LNCaP clone FGC (cell line): ENCODE measurements around the gene ZNF580.
A peak's percentile ranks its signal among the peaks of the same experiment; 100 is the strongest.

Source experiments
- DNase-seq: peaks from one replicate; pipeline ENCODE4 v3.0.0-alpha.2; 2011; ENCODE audit warnings: low read depth
- H3K4me3 ChIP-seq: 2 replicates; pipeline ENCODE4 v1.5.1; 2011; ENCODE audit warnings: mild to moderate bottlenecking, low read depth, low read length, control low read depth
- TF ChIP-seq, protein P1 (sequence below): IDR thresholded peaks from 2 replicates; pipeline ENCODE4 v1.5.1; 2012; ENCODE audit warnings: mild to moderate bottlenecking; ENCODE audit not compliant: control insufficient read depth, insufficient read depth; ENCODE audit errors: extremely low read depth

ZNF580 gene

DNA sequence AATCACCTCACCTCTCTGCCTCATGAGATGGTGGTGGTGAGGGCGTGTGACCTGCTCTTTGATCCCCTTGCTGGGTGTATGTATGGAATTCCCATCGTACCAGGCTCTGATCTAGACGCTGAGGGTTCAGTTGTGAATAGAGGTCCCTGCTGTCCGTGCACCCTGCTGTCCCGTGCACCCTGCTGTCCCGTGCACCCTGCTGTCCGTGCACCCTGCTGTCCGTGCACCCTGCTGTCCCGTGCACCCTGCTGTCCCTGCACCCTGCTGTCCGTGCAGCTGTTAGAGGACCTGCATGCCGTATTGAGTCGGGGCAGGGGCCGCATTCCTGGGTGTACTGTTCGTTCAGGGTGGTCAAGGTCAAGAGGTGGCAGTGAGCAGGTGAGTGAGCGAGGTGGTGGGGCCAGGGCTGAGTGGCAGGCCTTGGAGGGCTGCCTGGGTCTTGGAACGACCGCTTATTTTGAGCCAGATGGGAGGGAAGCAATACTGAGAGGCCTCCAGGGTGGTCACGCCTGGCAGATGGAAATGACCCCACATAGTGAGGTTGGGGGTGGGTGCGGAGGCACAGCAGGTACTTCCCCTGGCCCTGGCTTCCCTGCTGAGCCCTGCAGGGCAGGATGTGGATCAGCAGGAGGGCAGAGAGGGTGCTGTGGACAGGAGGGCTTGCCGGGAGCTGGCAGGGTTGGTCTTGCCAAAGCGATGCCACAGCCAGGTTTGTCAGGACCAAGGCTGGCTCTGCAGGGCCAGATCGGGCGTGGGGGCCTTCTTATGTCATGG, 29.7 kb downstream of the ZNF580 start:
- no peak overlapping the region for H3K4me3 ChIP-seq
- DNase-seq, result no peak
- TF ChIP-seq, protein P1, sequence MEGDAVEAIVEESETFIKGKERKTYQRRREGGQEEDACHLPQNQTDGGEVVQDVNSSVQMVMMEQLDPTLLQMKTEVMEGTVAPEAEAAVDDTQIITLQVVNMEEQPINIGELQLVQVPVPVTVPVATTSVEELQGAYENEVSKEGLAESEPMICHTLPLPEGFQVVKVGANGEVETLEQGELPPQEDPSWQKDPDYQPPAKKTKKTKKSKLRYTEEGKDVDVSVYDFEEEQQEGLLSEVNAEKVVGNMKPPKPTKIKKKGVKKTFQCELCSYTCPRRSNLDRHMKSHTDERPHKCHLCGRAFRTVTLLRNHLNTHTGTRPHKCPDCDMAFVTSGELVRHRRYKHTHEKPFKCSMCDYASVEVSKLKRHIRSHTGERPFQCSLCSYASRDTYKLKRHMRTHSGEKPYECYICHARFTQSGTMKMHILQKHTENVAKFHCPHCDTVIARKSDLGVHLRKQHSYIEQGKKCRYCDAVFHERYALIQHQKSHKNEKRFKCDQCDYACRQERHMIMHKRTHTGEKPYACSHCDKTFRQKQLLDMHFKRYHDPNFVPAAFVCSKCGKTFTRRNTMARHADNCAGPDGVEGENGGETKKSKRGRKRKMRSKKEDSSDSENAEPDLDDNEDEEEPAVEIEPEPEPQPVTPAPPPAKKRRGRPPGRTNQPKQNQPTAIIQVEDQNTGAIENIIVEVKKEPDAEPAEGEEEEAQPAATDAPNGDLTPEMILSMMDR, result no peak

DNA sequence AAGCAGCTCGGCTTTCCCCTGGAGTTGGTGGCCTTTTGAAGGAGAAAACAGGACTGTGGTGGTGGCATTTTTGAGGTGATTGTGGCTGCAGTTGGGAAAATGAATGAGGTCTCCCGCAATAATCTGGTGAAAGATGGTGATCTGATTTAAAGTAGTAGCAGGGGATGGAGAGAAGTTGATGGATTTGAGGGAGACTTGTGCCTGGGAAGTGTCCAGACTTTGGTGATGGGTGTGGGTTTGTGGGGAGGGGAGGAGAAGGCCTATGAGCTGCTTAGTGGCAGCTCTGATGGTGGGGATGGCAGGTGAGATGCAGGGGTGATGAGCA, 30.2 kb downstream of the ZNF580 start:
- TF ChIP-seq, protein P1, result no peak
- DNase-seq, result no peak
- no peak overlapping the region for H3K4me3 ChIP-seq

DNA sequence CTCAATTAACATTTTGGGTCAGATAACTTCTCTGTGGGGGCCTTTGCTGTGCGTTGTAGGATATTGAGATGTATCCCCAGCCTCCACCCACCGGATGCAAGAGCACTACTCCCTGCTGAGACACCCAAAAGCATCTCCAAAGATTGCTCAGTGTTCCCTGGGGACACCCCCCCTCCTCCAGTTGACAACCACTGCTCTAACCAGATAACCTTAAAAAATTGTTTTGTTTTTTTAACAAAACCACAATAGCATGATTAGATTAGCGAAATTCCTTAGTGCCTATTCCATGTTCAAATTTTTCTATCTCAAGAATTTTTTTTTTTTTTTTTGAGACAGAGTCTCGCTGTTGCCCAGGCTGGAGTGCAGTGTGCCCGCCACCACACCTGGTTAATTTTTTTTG, 31.6 kb downstream of the ZNF580 start:
- no peak for DNase-seq
- H3K4me3 ChIP-seq, result no peak overlapping the region
- TF ChIP-seq, protein P1, result no peak

DNA sequence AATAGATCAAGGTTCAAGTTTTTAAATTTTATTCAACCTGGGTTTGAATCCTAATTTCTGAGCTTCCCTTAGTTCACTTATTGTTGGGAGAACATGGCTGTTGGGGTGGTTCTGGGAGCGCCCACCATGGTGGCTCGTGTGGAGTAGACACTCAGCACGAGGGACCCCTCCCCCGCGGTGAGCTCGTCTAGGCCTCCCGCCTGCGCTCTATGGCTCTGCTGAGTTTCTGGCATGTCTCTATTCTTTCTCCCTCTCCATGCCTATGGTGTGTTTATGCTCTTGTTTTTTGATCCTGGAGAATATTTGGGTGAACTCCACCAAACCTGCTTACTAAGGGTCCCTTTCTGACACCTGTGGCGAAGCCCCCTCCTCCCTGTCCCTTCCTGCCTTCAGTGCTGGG, 32.7 kb downstream of the ZNF580 start:
- DNase-seq, result no peak
- H3K4me3 ChIP-seq, result no peak overlapping the region
- TF ChIP-seq, protein P1, result no peak

DNA sequence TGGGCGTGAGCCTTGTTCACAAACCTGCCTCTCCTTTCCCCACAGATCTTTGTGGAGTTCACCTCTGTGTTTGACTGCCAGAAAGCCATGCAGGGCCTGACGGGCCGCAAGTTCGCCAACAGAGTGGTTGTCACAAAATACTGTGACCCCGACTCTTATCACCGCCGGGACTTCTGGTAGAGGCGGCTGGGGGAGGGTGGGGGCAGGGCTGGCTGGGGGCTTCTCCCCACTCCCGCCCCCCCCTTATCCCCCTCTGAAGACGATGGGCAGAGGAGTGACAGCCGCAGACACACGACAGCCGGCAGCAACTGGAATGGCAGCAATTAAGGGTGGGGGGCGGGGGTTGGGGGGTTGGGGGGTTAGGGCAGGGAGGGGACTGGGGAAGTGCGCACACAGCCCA, 33.1 kb downstream of the ZNF580 start:
- no peak for DNase-seq
- TF ChIP-seq, protein P1, result no peak
- H3K4me3 ChIP-seq, result peak overlapping the region; percentile 77

DNA sequence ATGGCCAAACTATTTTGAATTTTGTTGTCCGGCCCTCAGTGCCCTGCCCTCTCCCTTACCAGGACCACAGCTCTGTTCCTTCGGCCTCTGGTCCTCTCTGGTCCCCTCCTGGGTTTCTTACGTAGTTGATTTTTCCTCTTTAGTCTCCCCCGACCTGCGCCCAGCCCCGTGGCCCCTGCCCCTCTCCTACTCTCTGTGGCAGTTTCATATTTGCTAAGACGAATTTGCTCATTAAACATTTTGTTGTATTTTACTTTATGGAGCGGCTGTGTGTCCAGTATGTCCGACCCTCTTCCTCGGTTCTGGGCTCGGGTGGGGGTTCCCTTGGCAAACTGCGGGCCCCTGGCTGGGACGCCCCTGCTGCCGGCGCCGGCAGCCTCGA, 33.6 kb downstream of the ZNF580 start:
- TF ChIP-seq, protein P1, result no peak
- peak overlapping the region; percentile 77 for H3K4me3 ChIP-seq
- no peak for DNase-seq

DNA sequence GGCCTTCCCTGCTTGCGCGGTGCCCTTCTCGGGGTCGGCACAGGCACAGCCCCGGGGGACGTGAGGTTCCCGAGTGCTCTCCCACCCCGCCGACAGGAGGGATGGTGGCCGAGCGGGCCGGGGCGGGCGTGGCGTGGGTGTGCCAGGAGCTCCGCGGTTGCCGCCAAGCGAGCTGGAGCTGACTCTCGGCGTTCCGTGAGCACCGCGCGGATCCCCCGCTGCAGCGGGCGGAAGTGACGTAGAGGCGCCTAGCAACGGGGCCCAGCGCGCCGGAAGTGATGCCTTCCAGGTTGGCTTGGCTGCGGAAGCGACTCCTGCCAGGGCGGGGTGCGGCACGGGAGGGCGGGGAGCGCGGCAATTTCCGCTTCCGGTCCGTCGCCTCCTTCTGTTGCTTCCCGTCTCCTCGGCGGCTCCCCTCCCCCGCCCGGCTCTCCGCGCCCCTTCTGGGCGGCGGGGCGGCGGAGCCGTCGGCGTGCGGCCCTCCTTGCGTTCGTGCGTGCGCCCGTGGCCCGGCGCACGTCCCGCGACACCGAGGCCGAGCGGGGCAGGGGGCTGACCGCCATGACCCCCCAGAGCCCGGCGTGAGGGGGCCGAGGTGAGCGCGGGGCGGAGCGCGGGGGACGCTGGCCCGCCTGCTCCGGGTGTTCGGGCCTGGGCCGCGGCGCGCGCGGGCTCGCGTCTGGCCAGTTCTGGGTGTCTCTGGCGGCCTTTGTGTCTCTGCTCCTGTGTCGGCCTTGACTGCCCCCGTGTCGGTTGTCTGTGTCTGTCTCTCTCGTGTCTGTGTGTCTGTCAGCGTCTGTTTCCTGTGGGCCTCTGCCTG, 34.2 kb downstream of the ZNF580 start, which contains the start of gene EPN1:
Gene EPN1 (plus strand): TSS at position 386 of the 820 bp plus-strand sequence. CDS start 3,402 bp downstream, outside the sequence.
- H3K4me3 ChIP-seq, result peak within 1 kb of the TSS; percentile 77
- DNase-seq, result peak; percentile 89
- TF ChIP-seq, protein P1, result no peak
